ENCODE results near the gene SIRT1. TPM values are rescaled to one million over a fixed set of nuclear protein-coding genes. Genes with fewer than 3 reads are reported as not detected.
A peak's percentile ranks its signal among the peaks of the same experiment; 100 is the strongest.
"Not testable (repeated sequence)": the region's sequence is repeated elsewhere in the genome, so short reads cannot be mapped to it uniquely, and the experiment has no call there.

Gene SIRT1
- total RNA-seq, 4 donors from 2014 or later, result 18.7 to 21.5 (median 19.9) TPM

DNA sequence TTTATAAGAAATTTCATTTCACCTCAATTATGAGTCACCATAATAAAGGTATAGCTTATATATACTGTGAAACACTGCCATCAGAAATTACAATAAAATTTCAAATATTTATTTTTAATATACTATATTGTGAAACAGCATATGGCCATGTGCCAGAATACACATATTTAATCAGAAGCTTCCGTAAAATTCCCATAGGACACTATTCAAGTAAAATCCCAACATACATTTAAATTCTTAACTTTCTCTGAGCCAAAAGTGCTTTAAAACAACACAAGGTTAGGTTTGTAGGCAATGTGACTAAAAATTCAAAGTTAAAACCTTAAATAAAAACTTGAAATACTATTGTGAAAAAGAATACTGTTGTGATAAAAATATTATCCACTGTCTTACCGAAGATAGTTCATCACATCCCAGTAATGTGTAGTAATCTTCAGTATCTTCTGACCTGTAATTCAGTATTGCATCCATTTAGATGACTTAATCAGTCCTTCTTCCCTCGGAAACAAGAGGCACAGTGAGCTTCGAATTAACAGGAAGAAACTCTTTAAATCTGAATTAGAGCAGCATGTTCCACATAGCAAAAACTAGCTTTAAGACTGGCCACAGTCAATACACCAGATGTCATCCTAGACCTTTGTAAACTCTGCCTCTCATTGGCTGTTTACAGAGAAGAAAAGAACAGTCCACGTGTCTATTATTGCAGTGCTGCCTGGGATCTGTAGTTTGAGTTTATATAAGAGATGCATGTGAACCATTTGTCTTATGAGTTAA lies 46.7 kb upstream of the SIRT1 start, which contains the start of gene DNAJC12:
Gene DNAJC12 (minus strand): TSS at position 648 of the 774 bp plus-strand sequence. CDS start 177 bp downstream, at position 471.
- H3K27ac ChIP-seq, result peak within 1 kb of the TSS; percentile 65 to 74 (median 67)

DNA sequence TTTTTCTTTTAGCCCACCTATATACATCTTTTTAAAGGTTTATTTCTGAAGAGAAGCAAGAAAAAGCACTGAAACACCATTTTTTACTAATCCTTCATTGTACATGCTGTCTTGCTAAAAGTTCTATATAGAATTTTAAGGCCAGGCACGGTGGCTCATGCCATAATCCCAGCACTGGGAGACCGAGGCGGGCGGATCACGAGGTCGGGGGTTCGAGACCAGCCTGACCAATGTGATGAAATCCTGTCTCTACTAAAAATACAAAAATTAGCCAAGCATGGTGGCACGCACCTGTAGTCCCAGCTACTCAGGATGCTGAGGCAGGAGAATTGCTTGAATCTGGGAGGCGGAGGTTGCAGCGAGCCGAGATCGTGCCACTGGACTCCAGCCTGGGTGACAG lies 44.9 kb upstream of the SIRT1 start:
- in situ Hi-C loops (cut with MboI; ENCODE audit: low sequenced_read_pairs in 4 of 4); H3K36me3 ChIP-seq; intact Hi-C loops (cut with DNase I; ENCODE audit: low total_unique reads); H3K9me3 ChIP-seq; H3K27ac ChIP-seq; H3K4me3 ChIP-seq; H3K4me1 ChIP-seq; H3K27me3 ChIP-seq; ATAC-seq; DNase-seq: not testable (repeated sequence)

More for the DNA sequence above, 46.7 kb upstream of the SIRT1 start, which contains the start of gene DNAJC12:
- in situ Hi-C loops (cut with MboI; ENCODE audit: low sequenced_read_pairs in 4 of 4) (no loop called here), intact Hi-C loops (cut with DNase I; ENCODE audit: low total_unique reads) (no loop called here)
- peak; percentile 8 to 54 for TF ChIP-seq POLR2A (IDR thresholded peaks at IDR 0.05)
- TF ChIP-seq CTCF (IDR thresholded peaks at IDR 0.05 in 4 of 5, conservative IDR thresholded peaks at IDR 0.05 in 1 of 5), result no peak
- peak; percentile 99 to 100 for ATAC-seq
- DNase-seq, result no peak
- Histone ChIP-seq H3K27me3 (no peaks in the 10 kb centered on the region), H3K9me3 (no peaks in the 10 kb centered on the region), H3K4me1 (peaks cover 3 to 9% of the 10 kb centered on the region in 2 donors), H3K4me3 (peak within 1 kb of the TSS; percentile 45 to 55 (median 52)), H3K36me3 (no peaks in the 10 kb centered on the region)

DNA sequence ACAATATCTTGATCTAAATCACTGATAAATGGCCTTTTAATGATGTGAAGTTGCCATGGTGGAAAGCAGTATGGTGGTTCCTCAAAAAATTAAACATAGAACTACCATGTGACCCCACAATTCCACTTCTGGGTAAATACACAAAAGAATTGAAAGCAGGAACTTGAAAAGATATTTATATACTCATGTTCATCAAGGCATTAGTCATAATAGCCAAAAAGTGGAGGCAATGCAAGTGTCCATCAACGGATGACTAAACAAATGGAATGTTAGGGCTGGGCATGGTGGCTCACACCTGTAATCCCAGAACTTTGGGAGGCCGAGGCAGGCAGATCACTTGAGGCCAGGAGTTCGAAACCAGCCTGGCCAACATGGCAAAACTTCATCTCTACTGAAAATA lies 44.5 kb upstream of the SIRT1 start:
- no peaks in the 10 kb centered on the region for H3K27me3 ChIP-seq
- no peak for TF ChIP-seq CTCF (IDR thresholded peaks at IDR 0.05 in 4 of 5, conservative IDR thresholded peaks at IDR 0.05 in 1 of 5)
- no peak for TF ChIP-seq POLR2A (IDR thresholded peaks at IDR 0.05)
- ATAC-seq, result no peak
- peaks cover 3 to 9% of the 10 kb centered on the region in 2 donors for H3K4me1 ChIP-seq
- H3K4me3 ChIP-seq, result no peak overlapping the region
- no peak overlapping the region for H3K27ac ChIP-seq
- no peaks in the 10 kb centered on the region for H3K36me3 ChIP-seq
- DNase-seq, result no peak
- no peaks in the 10 kb centered on the region for H3K9me3 ChIP-seq
- intact Hi-C loops (cut with DNase I; ENCODE audit: low total_unique reads), result no loop called here
- in situ Hi-C loops (cut with MboI; ENCODE audit: low sequenced_read_pairs in 4 of 4), result no loop called here

GRCh38 chr10:67841737-67842136 lies 42.7 kb upstream of the SIRT1 start:
- Histone ChIP-seq H3K27me3 (no peaks in the 10 kb centered on the region), H3K4me1 (peaks cover 0 to 3% of the 10 kb centered on the region in 2 donors), H3K4me3 (no peak overlapping the region), H3K36me3 (no peaks in the 10 kb centered on the region), H3K27ac (no peak overlapping the region), H3K9me3 (no peaks in the 10 kb centered on the region)
- intact Hi-C loops (cut with DNase I; ENCODE audit: low total_unique reads), result no loop called here
- in situ Hi-C loops (cut with MboI; ENCODE audit: low sequenced_read_pairs in 4 of 4), result no loop called here
- ATAC-seq (no peak), DNase-seq (no peak)
- TF ChIP-seq CTCF (IDR thresholded peaks at IDR 0.05 in 4 of 5, conservative IDR thresholded peaks at IDR 0.05 in 1 of 5), result no peak
- no peak for TF ChIP-seq POLR2A (IDR thresholded peaks at IDR 0.05)

DNA sequence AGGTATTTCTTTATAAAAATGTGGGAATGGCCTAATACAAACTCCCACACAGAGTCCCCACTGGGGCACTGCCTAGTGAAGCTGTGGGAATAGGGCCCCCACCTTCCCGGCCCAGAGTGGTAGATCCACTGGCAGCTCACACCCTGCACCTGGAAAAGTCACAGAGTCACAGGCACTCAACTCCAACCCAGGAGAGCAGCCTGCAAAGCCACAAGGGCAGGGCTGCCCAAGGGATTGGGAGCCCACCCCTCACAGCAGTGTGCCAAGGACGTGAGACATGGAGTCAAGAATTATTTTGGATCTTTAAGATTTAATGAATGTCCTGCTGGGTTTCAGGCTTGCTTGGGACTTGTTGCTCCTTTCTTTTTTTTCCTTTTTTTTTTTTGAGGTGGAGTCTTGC lies 41.2 kb upstream of the SIRT1 start:
- no peaks in the 10 kb centered on the region for H3K4me1 ChIP-seq
- ATAC-seq (no peak), DNase-seq (no peak)
- no peaks in the 10 kb centered on the region for H3K9me3 ChIP-seq
- in situ Hi-C loops (cut with MboI; ENCODE audit: low sequenced_read_pairs in 4 of 4), result no loop called here
- no peaks in the 10 kb centered on the region for H3K27me3 ChIP-seq
- no peak for TF ChIP-seq CTCF (IDR thresholded peaks at IDR 0.05 in 4 of 5, conservative IDR thresholded peaks at IDR 0.05 in 1 of 5)
- no peak overlapping the region for H3K27ac ChIP-seq
- H3K4me3 ChIP-seq, result no peak overlapping the region
- no peaks in the 10 kb centered on the region for H3K36me3 ChIP-seq
- intact Hi-C loops (cut with DNase I; ENCODE audit: low total_unique reads), result no loop called here

Measured in gastrocnemius medialis (tissue), 4 donors.